Breast epithelium (tissue), 3 donors: ENCODE measurements around the gene MAP6.

Experiments used
- CTCF ChIP-seq, 3 donors: fragments of 450-650 bp; IDR thresholded peaks; one replicate each; pipeline ENCODE4 v1.5.1; 2016 to 2017; ENCODE audit warnings: antibody characterized with exemption in 3 of 3, mild to moderate bottlenecking in 3 of 3, moderate library complexity in 3 of 3
- POLR2A ChIP-seq: fragments of 450-650 bp; IDR thresholded peaks from one replicate; pipeline ENCODE4 v1.6.1; 2016; ENCODE audit warnings: antibody characterized with exemption, mild to moderate bottlenecking, moderate library complexity
- POLR2AphosphoS5 ChIP-seq, 3 donors: sonication (generic); formaldehyde crosslinking; IDR thresholded peaks; one replicate each; pipeline ENCODE4 v1.6.1; 2017; ENCODE audit warnings: antibody characterized with exemption in 3 of 3

- TF ChIP-seq CTCF (IDR thresholded peaks at IDR 0.05) (no peak), POLR2A (no peak), POLR2AphosphoS5 (IDR thresholded peaks at IDR 0.05) (no peak)
These were observed 1.5 kb downstream of the MAP6 start for GRCh38 chr11:75667255-75667830.
